Stimulated activated CD4-positive, alpha-beta T cell treated with anti-CD3 and anti-CD28 coated beads, Interleukin-1b, Interleukin-23, amount 100 ng/mL, for 24 hours (primary cell): ENCODE data around the gene ANK3.

Source experiments
- DNase-seq, 4 experiments: peaks; one replicate each; pipeline ENCODE4 v3.0.0-alpha.2; 2020; ENCODE audit warnings: low read depth in 4 of 4, low spot score in 1 of 4

ANK3 gene

DNA sequence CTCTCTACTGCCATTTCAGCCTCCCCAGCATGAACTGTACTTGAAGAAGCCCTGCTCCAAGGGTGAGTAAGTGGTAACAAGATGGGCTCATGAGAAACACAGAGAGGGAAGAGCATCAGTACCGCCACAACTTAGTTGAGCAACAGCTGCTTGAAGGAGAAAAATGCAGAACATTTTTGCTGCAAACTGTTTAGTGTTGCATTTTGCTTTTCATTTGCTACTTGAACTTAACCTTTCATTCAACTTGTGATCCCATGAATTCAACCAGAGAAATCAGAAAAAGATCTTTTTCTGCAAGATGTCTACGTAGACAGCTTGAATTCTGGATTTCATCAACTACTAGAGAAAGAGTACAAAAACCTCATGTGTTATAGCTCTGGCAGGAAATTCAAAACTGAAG is 40.7 kb downstream of the ANK3 start:
- DNase-seq: no peak

DNA sequence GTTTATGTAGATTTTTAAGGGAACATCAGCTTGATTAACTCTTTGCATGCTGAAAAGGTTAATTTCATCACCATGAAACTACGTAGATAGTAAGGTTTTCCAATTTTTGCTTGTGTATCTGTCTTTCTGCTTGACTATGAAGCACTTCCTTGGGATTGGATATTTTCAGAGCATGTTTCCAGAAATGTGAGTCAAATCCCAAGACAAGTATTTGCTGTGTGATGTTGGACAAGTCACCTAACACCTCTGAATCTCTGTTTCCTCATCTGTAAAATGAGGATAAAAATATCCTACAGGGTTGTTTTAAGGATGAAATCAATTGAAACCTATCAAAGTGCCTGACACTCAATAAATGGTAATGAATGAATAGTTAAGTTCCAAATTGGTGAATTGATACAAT is 42.4 kb downstream of the ANK3 start:
- no peak for DNase-seq

DNA sequence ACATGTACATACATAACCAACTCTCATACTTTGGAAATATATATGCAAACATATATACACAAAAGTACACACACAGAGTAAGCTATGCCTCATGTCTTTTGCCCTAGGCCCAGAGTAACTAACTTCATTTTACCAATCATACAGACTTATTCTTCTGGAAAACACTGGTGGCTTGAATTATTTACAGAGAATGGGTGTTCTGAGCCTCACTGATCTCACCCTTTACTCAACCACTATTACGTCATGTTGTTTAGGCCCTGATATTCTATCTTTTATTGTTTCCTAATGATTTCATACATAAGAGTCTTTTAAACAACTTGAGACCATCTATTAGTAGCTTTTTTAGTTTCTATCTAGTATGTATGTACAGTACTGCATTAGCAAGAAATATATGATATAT is 43.0 kb downstream of the ANK3 start:
- no peak for DNase-seq

DNA sequence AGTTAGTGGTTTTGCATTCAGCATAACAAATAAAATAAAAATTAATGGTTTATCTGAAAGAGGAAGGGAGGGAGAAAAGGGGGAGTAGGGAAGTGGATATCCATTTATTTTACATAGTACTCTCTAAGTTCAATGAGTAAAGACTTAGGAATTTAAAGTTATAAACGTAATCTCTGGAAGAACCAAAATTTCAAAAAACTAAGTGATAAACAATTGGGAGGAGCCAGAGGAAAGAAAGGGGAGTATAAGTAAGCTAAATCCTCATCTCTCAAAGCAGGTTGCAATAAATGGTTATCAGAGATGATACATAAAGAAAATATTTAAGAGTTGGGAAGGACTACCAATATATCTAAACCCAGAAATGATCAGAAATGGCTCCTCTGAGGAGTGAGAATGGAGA is 46.4 kb downstream of the ANK3 start:
- no peak for DNase-seq

DNA sequence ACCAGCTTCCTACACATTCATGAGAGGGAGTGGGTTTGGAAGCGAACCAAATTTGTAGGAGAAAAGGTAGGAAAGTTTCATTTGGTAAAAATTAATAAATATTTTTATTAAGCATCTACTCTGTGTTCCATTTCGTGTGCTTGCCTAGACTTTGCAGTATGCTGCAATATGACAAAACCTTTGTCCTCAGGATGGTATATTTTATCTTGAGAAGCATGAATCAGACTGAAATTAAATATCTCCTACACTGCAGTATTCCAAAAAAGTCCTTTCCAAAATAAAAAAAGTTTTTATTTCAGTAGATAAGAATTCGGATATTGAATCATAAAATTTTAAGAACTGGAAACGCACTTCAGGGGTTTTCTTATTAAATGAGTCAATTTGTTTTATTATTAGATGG is 47.7 kb downstream of the ANK3 start:
- no peak for DNase-seq

DNA sequence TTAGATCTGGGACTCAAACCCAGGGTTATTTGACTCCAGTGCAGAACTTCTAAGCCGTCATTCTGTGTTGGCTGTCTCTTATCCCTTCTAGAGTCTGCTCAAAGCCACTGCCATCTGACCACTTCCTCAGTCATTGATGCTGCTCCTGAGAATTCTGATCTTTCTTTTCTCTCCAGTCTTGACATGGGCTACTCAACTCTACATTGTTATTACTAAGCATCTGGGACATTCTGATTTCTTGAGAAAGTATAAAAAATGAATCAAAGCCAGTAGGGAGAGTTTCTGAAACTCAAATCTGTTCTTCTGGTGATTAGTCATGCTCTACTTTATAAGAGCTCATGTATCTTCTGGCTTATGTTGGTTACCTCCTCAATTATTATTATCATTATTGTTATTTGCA is 48.7 kb downstream of the ANK3 start:
- DNase-seq: no peak

DNA sequence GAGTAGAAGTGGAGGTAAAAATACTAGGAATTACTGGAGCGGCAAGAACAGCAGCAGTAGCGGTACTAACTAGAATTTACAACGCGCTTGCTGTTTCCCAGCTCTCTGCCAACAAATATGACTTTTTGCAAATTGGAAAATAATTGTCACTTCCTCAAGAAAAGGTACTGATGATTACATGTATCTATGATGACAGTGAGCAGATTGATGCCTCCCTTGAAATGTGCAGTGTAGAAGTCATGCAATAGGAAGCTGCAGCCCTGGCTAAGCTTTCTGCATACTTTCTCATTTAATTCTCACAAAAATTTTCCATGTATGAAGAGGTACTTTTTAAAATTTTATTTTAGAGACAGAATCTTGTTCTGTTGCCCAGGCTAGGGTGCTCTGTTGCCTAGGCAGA is 49.9 kb downstream of the ANK3 start:
- no peak for DNase-seq

DNA sequence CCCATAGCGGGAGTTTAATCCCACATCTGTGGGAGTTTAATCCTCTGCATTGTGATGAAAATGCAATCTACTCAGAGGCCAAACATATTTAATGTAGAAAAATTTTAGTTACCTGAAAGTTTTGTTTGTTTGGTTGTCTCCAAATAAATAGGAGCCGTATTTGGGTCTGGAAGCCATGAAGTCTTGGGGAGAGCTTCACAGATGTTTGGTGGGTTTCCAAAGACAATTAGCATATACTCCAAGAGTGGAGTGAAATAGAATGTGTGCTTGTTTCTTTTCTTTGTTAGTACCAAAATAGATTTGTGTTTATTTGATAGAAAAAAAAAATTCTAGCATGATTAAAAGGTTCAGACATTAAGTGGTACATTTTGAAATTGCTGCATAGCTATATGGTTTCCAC is 50.9 kb downstream of the ANK3 start:
- no peak for DNase-seq

DNA sequence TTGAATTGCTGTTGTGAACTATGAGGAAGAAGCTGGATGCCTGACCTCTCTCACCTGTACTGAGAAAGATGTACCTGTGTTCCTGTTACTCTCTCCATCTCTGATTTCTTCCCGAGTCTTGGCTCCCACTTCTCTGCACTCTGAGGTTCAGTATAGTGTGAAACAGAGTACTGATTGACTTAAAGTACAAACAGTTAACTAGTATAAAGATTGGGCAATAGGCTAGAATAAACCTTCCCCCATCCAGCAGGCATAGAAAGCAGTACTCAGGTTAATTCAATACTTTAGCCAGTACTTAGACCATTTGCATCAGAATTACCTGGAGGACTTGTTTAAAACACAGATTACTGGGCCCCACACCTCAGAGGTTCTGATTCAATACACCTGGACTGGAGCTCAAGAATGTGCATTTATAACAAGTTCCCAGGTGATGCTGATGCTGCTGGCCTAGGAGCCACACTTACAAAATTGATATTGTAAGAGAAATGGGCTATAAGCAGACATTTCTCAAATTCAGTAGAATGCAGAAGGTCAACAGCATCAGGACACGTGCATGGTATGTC is 51.6 kb downstream of the ANK3 start:
- no peak for DNase-seq

DNA sequence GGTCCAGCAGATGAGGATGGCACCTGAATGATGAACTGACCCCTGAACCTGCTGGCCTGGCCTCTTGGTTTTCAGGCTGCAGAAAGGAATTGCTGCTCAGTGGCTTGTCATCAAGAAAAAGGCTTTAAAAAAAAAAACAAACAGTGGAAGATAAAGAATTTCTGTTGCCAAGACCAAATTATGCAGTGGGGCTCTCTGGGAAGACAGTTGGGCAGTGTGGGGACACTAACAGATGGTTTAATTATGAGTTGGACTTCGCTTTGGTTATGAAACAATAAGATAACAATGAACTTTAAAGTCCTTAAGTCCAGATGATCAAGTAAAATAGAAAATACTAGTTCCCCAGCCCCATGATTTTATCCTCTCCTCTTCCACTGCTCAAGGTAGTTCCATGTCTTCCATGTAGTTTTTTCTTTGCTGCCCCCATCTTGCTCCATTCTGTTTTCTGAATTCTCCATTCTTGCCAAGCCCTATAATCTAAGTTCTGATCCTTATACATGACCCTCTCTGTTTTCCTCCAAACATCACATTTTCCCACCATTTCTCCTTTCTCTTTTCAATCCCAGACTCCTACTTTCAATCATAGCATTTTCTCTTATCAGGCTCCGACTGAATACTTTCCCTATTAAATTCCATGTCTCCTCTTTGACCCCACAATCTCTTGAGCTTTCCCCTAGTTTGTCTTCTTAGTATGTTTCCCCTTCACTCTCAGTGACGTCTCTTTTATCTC is 52.6 kb downstream of the ANK3 start:
- no peak for DNase-seq

DNA sequence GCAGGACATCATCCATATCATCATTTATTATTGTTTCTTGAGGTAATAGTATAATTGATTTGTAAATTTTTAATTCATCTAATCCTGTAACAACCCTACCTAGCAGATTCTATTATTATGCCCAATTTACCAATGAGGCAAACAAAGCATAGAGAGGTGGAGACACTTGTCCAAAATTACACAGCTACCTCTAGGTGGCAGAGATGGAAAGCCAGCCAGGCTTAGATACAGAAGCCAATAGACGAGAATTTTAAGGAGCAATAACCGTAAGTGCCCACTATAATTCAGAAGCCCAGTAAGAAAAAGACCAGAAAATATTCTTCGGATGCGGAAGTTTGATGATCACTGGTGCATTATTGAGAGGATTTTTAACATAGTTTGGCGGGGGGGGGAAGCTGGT is 54.0 kb downstream of the ANK3 start:
- DNase-seq: no peak

DNA sequence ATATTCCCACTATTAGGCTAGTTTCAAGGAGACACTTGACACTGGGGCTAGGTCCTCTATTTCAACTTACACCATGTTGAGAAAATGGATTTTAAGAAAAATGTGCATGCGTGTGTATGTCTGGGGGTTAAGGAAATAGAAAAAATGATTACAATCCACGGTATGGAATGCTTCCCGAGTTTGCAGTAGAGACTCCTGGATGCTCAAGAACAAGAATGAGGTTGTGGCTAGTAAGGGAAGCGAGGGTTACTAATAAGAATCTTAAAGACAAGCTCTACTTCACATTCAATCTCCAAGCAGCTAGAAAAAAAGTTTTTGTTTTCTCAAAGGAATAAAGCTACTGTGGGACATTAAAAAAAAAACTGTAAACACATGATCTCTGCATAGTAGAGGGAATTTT is 54.7 kb downstream of the ANK3 start:
- DNase-seq: no peak

DNA sequence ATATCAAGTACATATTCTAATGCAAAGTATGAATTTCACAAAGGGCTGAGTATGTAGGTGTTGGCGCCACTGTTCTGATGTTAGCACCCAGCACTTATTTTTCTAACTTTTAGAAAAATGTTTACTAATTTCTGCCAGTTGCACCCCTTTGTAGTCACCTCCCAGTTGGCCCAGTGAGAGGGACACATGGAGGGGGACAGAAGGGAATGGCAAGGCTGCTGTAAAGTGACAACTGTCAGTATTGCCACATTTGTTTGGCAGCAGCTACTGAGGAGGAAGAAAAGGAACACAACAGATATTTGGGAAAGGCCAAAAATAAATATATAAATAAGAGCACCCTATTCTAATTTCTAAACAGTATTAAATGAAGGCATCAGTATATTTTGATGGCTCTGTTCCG is 57.3 kb downstream of the ANK3 start:
- no peak for DNase-seq

DNA sequence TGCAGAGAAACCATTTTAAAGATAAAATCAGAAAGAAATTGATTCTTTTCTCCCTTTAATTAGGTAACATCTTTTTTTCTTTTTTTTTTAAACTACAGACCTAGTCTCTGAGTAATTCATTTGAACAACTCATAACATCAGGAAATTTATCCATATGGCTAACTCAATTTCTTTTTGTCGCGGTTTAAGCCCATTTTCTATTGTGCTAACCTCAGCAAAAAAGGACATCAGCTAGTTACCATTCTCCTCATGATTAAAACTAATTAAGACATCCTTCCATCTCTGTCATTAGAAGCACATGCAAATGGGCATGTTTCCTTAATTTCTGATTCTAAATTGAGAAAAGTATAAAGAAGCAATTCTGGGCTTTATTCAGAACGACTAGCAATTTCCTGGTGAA is 57.8 kb downstream of the ANK3 start:
- no peak for DNase-seq

DNA sequence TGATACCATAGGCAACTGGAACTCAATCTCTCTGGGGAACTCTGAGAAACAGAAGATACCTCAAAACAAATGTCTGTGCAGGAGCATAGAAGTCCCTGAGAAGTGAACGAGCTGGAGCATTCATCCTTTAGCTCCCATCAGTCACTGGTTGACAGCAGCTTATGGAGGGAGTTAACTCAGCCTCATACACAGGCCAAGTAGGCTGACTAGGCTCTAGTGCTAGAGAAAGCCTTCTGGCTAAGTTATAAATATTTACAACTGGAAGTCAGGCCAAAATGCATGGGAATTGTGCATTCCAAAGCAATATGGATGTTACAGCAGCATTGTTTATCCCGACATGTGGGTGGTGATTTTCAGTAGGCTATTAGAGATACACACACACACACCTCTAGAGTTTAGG is 66.5 kb downstream of the ANK3 start:
- no peak for DNase-seq

DNA sequence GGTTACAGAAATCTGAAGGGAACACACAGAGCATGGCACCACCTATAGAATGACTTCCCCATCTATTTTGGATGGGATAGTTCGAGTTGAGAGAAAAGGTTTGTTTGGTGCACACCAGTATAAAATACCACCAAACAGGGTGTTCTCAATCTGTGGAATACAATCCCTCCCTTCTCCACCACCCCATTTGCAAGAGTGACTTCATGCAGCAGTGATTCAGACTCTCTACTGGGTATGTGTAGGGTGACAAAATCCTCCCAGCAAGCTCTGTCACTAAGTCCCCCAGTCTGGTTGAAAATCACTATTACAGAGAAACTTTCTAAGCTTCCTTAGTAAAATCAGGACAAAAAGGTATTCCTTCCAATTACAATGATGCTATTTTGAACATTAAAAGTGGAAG is 69.0 kb downstream of the ANK3 start:
- DNase-seq: no peak

DNA sequence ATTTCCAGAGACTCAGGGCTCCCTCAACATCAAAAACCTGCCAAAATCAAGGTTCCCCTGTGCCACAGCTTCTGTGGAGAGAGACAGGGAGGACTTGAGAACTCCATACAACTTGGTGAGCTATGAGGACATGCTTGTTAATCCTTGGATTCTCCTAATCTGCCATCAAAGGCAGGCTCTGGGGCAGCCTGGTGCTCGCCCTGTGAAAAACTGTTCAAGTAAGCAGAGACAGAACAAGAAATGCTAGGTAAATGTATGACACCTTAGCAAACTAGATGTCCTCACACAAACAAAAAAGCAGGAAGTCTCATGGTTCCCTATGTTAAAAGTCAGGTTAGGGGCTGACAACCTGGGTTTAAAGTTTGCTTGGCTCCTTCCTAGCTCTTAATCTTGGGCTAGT is 73.6 kb downstream of the ANK3 start:
- DNase-seq: no peak

DNA sequence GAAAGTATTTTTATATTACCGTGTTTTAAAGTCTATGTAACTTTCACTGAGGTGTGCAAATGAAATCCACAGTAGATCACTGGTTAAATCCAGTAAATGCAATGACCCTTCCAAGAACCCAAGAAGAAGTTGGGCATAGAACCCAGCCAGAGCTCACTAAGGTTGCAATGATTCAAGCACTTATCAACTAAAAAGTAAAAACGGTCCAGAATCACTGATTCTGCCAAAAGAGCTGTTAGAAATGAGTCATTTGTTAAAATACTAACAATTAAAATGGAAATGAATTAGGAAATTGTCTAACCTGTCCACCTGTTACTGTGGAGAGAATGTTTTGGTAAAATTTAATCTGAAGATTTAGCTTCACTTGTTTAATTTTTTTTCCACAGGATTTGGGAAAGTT is 74.4 kb downstream of the ANK3 start:
- no peak for DNase-seq

DNA sequence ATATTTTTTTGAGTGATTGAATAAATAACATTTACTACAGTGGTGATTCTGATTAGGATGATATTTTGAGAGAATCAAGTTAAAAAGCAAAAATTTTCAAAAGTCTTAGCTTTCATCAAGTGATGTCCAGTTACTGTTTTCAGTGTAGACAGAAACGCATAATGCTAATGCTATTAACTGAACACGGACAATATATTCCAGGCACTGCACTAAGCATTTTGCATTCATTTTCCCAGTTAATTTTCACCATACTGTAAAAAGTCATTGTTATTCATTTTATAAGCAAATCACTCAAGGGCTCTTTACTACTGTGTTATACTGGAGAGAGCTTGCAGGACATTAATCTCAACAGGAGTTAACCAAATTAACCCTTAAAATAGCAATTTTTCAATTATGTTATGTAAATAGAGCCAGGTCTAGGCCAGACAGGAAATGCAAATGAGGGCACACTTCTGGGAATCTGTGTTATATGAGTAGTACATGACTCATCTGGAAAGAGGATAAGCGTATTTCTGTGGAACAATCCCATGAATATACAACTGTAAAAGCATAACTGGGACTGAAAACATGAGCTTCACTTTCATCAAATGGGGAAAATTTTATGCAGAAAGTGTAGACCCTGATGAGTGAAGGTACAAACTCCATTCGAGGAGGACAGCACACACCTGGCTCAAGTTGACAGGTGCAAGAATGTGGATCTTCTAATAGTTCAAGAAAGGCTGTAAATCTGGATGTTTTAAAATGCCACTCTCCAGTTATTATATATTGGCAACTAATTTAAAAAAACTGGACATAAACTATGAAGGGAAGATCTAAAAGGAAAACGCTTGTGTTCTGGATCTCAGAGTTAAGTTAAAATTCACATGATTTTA is 75.4 kb downstream of the ANK3 start:
- DNase-seq: no peak

DNA sequence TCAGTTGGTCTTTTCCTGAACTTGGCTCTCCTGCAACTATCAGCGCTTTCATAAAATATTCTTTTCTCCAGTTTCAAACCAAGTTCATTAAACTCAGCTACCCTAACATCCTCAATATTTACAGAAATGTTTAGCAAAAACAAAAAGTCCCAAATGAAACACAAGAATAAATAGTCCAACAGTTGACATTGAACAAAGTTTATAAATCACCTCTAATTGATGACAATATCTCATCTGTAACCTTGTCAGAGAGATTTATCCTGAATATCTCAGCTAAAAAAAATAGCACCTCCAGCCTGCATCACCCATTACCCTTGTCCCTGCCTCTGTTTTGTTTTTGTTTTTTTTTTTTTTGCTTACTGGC is 76.1 kb downstream of the ANK3 start:
- DNase-seq: no peak

DNA sequence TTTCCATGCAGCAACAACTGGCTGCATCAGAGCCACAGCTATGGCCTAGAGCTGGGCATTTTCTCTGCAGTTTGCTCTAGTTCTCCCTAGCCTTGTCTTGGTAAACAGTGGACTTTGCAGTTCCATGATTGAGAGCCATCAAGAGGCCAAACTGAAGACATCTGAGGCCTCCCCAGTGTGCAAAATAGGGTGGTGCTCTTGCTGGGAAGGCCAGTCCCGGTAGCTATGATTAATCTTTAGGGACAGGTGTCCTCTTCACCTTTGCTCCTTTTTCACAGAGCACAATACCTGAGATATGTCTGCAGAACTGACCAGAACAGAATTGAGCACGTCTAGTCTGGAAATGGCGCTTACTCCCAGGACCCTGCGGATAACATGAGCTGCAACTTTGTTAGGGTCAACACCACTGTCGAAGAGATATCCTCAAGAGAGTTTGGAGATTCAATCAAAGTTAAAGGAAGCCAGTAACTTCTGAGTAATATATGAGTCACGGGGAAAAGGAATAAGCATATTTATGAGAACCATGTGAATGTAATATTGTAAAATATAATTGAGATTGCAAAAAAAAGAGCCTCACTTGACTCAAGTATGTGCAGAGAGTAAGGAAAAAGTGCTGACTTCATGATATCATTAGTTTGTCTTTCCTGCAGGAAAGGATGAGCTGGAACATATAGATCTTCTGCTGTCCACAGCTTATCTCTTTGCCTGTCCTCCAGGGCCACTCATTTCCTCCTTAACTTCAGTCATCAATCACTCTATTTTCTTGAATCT is 76.7 kb downstream of the ANK3 start:
- no peak for DNase-seq

DNA sequence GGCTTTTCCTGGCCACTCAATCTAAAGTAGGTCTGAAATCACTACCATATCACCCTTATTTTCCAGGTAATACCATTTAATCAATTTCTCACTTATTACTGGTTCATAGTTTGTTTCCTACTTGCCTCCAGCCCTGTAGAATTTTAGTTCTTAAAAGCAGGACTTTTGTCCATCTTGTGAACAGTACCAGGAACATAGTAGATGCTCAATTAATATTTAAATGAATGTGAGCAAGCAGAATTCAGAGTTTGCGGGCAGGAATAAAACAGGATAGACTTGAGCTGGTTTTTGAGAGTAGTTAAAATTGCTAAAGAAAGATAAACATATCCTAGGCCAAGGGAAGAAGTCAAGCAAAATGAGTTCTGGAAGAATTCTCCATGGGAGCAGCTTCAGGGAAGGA is 77.9 kb downstream of the ANK3 start:
- DNase-seq: no peak
